HG03159 (cell line): ENCODE results near the gene KLHL5.
"Not testable (repeated sequence)": the region's sequence is repeated elsewhere in the genome, so short reads cannot be mapped to it uniquely, and the experiment has no call there.

Experiments
- ATAC-seq: cut with Tn5 transposase; IDR thresholded peaks from one replicate; pipeline ENCODE4 v1.9.1; 2021; ENCODE audit warnings: mild to moderate bottlenecking, moderate library complexity; ENCODE audit not compliant: unreplicated experiment

KLHL5 gene, protein sequence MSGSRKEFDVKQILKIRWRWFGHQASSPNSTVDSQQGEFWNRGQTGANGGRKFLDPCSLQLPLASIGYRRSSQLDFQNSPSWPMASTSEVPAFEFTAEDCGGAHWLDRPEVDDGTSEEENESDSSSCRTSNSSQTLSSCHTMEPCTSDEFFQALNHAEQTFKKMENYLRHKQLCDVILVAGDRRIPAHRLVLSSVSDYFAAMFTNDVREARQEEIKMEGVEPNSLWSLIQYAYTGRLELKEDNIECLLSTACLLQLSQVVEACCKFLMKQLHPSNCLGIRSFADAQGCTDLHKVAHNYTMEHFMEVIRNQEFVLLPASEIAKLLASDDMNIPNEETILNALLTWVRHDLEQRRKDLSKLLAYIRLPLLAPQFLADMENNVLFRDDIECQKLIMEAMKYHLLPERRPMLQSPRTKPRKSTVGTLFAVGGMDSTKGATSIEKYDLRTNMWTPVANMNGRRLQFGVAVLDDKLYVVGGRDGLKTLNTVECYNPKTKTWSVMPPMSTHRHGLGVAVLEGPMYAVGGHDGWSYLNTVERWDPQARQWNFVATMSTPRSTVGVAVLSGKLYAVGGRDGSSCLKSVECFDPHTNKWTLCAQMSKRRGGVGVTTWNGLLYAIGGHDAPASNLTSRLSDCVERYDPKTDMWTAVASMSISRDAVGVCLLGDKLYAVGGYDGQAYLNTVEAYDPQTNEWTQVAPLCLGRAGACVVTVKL

DNA sequence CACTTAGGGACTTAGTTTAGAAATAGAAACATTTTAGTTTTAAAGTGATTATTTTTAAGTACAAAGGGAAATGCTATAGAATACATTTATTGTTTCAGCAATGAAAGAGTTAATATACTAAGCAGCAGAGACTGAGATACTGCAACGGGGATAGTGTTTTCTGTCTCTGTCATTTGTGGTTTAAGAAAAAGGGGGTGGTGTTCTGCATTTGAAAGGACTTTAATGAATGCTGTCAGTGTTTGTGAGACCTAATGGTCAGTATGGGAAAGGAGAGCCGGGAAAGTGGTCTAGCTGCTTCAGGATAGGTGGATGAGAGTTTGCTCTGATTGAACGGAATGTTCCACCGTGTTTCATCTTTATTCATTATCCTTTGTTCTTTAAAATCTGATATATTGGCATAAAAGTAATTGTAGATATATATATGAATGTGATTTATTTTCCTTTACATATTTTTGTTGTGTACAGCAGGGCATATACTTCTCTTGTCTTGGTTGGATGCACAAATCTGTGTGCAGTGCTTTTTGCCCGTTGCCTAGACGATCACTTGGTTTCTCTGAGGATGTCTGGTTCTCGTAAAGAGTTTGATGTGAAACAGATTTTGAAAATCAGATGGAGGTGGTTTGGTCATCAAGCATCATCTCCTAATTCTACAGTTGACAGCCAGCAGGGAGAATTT, at the start of gene KLHL5:
TSS of gene KLHL5 (plus strand) at position 139 of the 676 bp plus-strand sequence. CDS start at position 560, 421 bp downstream.
- no peak for ATAC-seq

- no peak for ATAC-seq
These were observed 48.0 kb upstream of the KLHL5 start for GRCh38 chr4:39014028-39014427.

- ATAC-seq, result no peak
These were observed 41.9 kb upstream of the KLHL5 start for GRCh38 chr4:39020130-39020529.

DNA sequence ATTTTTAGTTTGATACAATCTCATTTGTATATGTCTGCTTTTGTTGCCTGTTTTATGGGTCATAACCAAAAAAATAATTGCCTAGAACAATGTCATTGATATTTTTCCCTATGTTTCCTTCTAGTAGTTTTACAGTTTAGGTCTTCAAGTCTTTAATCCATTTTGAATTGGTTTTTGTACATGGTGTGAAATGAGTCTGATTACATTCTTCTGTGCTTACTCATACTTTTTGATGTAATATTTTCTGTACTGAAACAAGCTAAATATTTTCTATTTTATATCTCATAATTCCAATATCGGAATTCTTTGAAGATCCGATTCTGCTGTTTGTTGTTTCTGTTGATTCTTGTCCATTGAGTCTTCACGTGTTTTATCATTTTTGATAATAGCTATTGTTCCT, 40.4 kb upstream of the KLHL5 start:
- ATAC-seq, result no peak

DNA sequence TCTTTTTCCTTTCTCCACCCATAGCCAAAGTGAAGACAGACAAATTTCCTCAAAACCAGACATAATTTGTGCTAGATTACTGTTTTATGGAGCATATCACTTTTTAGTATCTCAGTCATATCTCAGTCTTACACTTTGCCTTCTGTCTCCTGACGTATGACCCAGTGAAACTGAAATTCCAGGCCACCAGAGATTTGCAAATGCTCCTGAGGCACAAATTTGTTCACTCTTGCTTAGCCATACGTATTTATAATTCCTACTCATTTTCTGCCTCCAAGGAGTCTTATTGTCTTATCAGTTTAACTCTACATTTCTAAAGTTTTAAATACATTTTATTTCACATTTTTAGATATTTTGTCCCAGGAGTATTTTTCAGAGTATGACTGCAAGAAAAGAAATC, 39.8 kb upstream of the KLHL5 start:
- no peak for ATAC-seq

- no peak for ATAC-seq
These were observed 39.0 kb upstream of the KLHL5 start for GRCh38 chr4:39023059-39023458.

GRCh38 chr4:39024311-39024865, 37.6 kb upstream of the KLHL5 start:
- ATAC-seq, result no peak

GRCh38 chr4:39025552-39026085, 36.4 kb upstream of the KLHL5 start:
- ATAC-seq, result no peak

DNA sequence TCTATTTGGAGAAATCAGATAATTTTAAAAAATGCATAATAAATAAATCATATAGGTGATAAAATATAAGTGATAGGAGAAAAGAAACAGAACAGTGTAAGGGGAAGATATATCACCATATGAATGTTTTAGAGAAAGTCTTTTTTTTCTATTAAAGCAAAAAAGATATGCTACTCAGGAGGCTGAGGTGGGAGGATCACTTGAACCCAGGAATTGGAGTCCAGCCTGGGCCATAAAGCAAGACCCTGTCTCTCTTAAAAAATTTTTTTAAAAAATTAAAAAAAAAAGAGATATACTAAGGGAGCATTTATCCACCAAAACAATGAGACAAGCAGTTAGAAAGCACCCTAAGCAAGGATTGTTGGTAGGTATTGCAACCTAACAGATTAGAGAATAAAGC, 35.9 kb upstream of the KLHL5 start:
- ATAC-seq, result no peak

- ATAC-seq, result no peak
These were observed 32.0 kb upstream of the KLHL5 start for GRCh38 chr4:39029752-39030694.

GRCh38 chr4:39030725-39031124, 31.3 kb upstream of the KLHL5 start:
- no peak for ATAC-seq

- ATAC-seq, result not testable (repeated sequence)
These were observed 30.4 kb upstream of the KLHL5 start for GRCh38 chr4:39031590-39032020.

DNA sequence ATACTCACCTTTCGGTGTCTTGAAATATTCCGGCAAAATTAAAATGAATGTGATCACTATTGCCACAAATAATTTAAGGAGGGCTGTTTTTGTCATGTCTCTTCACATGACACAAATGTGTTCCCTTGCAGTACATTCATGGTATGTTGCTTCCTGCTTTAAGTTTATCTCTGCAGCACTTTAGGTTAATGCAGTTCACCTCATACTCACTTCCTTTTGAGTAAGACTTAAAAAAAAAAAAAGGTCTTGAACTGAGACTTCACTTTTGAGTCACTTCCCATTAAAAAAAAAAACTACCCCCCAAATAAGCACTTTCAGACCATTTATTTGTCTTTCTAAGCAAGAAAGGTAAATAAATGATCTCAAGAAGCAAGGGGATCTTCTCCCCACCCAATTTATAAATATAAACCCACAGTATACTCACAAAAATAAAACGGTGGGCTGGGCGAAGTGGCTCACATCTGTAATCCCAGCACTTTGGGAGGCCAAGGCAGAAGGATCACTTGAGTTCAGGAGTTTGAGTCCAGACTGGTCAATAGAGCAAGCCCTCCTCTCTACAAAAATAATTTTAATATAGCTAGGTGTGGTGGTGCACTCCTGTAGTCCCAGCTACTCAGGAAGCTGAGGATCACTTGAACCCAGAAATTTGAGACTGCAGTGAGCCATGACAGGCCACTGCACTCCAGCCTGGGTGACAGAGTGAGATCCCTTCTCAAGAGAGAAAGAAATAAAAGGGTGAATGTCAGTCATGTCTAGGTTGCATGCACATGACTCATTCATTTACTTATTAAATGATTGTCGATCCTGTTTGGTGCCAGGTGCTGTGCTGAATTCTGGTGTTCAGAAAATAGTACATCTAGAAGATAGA, 29.6 kb upstream of the KLHL5 start, which contains the start of gene TMEM156:
TSS of gene TMEM156 (minus strand) at position 192 of the 868 bp plus-strand sequence. CDS start at position 96, 96 bp downstream.
- ATAC-seq, result peak; percentile 72

- ATAC-seq, result no peak
These were observed 25.9 kb upstream of the KLHL5 start for GRCh38 chr4:39036172-39036571.

DNA sequence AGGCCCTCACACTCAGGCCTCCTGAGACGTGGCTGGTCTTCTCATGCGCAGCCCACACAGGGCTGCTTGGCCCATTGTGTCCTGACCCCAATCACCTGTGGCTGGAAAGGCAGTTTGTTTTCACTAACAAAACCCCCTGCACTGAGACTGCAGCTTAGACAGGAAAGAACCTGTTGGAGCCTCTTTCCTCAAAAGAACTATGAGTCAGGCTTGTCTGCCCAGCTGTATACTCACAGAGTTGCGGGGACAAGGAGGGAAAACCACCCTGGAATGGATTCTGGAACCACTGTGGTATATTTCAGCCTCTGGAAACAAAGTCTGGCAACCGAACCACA, 24.6 kb upstream of the KLHL5 start:
- ATAC-seq, result no peak

GRCh38 chr4:39037941-39038340, 24.1 kb upstream of the KLHL5 start:
- no peak for ATAC-seq

- no peak for ATAC-seq
These were observed 22.9 kb upstream of the KLHL5 start for GRCh38 chr4:39039108-39039507.

GRCh38 chr4:39042366-39042765, 19.7 kb upstream of the KLHL5 start:
- ATAC-seq, result no peak
